Skin of body (tissue), 2 donors: ENCODE results near the gene CXorf65. TPM values are rescaled to one million over a fixed set of nuclear protein-coding genes. Genes with fewer than 3 reads are reported as not detected.
A peak's percentile ranks its signal among the peaks of the same experiment; 100 is the strongest.

Experiments
- DNase-seq: peaks from one replicate; lab custom pipeline; 2025; lab: John Stamatoyannopoulos, UW
- total RNA-seq: library from RNA; depleted of rRNA; stranded (reverse); fragments of >200 nt; gene quantifications from one replicate; pipeline ENCODE4 v1.2.3, GENCODE V29; 2014

The CXorf65 gene
- not detected for total RNA-seq

DNA sequence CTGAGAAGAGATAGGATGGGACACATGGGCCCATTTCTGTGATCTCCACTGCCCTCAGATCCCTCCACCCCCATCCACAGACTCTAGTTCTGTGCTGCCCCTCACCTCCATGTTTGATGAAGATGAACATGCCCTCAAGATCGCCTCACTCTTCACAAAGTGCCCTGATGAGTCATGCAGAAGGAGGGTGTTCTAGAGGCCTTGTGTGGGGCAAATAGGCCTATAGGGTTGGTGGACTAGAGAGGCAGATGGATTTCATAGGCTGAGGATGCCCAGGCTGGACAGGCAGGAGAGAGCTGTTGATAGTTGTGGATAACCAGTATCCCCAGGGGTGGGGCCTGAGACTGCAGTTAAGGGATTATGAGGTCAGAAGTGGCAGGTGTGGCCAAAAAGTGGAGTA lies at the start of gene CXorf65:
TSS of gene CXorf65 (minus strand) at position 314 of the 400 bp plus-strand sequence. CDS start at position 130, 184 bp downstream.
- DNase-seq, result no peak

DNA sequence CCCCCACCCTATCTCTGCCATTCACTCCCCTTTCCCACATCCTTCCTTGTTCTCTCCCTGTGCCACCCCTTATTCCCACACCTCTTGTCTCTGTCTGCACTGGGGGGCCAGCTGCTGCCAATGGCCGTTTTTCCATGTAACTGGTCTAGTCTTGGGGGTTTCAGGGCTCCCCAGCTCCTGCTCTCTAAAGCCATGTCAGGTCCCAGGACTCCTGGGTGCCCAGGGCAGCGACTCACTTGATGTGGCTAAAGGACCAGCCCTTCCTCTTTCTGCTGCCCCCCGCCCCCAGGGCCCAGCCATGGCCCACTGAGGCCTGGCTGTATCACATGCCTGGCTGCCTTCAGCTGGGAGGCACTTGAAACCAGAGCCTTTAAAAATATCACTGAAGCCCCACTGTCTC lies 48.1 kb upstream of the CXorf65 start:
- DNase-seq, result no peak

DNA sequence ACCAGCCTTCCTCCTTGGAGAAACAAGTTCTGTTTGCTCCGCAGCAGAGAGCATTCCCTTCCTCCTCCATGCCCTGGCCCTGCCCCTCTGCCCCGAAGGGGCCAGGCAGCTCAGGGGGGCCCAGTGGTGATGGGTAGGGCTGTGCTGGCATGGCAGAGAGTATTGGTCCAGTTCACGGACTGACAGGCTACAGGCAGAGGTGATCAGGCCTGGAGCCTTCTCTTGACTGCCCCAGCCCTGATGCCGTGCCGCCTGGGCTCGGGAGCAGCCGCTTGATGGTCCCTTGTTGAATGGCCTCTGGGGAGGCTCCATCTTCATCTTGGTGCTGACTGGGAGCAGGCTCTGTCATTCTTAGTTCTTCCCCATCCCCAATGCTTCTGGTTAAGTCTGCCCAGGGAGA lies 47.7 kb upstream of the CXorf65 start:
- DNase-seq, result no peak

DNA sequence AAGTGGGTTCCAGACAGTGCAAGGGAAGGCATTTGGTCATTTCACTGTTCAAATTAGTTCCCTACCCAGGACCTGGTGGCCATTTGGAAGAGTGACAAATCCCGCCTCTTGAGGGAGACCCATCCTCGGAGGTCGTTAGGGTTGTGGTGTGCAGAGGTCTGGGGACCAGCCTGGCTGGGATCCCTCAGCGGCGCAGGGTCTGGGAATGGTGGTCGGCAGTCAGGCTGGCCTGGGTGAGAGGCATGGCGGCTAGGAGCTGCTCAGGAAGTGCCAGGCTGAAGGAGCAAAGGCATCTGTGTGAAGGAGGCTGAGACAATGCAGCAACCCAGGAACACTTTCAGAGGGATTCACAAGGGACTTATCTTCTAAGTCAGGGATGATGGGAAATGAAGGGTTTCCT lies 44.8 kb upstream of the CXorf65 start:
- no peak for DNase-seq

DNA sequence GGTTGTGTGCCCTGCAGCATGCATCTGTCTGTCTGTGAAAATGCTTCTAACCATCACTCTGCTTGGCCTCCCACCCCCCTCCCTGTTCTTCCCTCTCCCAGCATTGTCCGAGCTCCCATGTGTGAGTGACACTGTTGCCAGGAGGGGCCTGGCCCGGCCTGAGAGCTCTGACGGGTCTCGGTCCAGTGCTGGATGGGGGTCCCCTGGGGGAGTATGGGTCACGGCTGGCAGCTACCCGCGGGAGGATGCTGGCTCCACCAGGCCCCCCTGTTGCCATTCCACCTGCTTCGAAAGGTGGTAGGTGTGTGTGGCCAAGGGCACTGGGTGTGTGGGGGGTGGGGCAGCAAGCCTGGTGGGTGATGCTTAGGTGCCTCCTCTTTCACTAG lies 41.7 kb upstream of the CXorf65 start:
- no peak for DNase-seq

DNA sequence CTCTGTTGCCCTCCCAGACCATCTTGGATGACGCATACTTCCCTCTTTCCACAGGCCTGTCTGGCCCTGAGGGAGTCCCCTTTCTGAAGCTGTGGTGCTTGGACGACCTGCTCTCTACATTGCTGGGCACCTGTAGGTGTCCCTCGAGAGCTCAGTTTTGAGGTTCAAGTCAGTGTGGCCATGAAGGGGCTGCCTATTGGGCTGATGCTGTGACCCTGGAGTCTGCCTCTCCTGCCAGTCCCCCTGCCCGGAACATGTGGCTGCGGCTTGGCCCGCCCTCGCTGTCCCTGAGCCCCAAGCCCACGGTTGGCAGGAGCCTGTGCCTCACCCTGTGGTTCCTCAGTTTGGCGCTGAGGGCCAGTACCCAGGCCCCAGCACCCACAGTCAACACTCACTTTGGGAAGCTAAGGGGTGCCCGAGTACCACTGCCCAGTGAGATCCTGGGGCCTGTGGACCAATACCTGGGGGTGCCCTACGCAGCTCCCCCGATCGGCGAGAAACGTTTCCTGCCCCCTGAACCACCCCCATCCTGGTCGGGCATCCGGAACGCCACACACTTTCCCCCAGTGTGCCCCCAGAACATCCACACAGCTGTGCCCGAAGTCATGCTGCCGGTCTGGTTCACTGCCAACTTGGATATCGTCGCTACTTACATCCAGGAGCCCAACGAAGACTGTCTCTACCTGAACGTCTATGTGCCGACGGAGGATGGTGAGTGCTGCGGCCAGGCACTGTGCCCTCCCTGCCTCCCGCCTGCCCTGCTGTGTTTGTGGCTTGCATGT lies 41.1 kb upstream of the CXorf65 start:
- DNase-seq, result no peak

DNA sequence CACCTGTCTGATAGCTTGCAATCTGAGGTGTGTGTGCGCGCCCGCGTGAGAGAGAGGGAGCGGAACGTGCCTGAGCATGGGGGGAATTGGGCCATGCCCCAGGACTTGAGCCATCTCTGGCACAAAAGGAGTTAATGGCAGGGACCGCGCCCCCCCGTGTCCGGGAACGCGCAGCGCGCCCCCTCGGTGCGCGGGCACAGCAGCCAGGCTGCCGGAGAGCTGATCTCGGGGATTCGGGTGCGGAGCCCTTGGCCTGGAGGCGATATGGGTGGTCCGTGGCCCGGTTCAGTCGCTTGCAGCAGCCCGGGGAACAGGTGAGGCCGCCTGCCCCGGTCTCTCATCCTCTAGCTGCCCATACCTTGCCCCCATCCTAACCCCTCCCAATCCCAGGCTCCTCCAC lies 38.1 kb upstream of the CXorf65 start, which contains the start of gene NLGN3:
TSS of gene NLGN3 (plus strand) at position 191 of the 400 bp plus-strand sequence. CDS start 2,909 bp downstream, outside the sequence.
- DNase-seq, result no peak

DNA sequence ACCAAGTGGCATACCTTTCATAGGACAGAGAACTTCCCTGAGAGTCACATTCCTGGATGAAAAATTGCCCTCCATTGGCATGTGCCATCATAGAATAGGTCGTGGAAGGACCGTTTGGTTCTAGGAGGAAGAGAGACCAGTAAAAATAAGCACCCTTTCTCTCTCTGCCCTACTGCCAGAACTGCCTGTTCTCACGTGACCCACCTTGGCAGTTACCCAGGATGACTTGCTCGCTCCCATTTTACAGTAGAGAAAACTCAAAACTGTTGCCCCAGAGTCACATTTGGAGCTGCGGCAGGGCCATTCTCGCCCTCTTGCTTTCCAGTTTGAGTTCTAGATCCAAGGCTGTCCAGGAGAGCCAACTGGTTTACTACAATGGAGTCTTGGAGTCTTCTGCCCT lies 37.0 kb upstream of the CXorf65 start:
- DNase-seq, result no peak

DNA sequence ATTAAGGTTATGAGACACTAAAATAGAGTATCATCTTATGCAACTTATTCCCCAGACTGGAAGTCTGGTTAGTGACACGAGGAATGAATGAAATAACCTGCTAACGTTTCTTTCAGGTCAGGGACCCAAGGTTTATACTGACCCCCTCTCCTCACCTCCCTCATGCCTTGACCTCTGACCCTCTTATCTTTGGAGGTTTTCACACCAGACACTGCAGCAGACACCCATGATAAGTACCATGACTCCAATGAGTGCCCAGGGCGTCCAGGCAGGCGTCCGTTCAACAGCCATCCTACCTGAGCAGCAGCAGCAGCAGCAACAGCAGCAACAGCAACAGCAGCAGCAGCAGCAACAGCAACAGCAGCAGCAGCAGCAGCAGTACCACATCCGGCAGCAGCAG lies 33.9 kb upstream of the CXorf65 start:
- DNase-seq, result no peak

DNA sequence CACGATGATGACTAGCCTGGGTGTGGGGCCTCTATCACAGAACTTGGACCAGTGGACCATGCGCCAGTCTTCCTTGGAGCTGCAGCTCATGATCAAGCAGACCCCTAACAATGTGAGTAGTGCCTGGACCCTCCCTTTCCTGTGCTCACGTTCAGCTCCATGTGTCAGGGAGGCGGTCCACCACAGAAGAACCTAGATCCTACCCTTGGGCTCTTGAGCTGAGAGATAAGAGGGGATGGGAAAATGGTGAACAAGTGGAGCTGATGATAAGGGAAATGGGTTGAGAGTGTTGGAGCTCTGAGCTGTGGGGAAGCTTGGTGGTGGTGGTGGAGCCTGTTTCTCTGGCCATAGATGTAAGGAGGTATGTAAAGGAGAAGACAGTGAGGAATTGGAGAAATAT lies 25.0 kb upstream of the CXorf65 start:
- DNase-seq, result no peak

DNA sequence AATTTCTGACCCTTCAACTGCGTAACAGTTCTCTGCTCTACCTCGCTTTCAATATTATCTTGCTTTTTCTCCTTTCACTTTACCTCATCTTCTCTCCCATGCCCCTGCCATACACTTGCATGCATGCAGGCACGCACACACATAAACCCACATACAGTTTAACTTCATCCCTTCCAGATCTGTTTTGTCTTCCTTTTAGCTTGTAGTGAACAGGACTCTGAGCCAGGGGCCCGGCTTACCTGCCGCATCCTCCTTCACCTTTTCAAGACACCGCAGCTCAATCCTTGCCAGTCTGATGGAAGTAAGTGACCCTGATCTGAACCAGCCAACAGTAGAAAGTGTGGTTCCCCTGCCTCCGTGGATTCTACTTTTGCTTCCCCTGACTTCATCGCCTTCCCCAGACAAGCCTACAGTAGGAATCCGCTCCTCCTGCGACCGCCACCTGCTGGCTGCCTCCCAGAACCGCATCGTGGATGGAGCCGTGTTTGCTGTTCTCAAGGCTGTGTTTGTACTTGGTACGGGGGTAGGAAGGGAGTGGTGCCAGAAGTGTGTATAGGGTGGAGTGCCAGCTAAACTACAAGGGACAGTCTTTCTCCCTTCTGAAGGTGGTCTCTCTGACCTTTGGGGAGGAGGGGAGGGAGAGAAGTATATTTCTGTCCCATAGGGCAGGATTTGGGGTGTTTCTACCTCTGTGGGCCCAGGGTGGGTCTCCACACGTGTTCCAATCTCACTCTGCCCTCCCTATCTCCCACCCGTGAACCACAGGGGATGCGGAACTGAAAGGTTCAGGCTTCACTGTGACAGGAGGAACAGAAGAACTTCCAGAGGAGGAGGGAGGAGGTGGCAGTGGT lies 22.6 kb upstream of the CXorf65 start:
- DNase-seq, result peak; percentile 40

DNA sequence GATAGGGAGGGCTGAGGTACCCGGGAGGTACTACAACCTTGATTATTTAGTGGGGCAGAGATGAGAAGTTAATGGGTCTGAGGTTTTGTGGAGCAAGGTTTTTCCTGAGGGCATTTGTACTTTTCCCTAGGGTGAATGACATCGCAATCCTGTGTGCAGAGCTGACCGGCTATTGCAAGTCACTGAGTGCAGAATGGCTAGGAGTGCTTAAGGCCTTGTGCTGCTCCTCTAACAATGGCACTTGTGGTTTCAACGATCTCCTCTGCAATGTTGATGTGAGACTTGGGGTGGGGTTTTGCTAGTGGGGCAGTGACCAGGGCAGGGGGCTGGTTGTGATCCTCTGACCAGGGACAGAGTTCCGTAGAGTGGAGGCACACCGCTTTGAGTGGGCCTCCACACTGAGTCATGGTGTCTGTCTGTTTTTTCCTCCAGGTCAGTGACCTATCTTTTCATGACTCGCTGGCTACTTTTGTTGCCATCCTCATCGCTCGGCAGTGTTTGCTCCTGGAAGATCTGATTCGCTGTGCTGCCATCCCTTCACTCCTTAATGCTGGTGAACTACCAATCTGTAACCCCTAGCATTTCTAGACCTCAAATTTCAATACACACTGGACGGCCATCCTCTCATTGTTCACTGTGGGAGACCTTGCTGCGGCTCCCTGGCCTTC lies 21.8 kb upstream of the CXorf65 start:
- DNase-seq, result no peak

DNA sequence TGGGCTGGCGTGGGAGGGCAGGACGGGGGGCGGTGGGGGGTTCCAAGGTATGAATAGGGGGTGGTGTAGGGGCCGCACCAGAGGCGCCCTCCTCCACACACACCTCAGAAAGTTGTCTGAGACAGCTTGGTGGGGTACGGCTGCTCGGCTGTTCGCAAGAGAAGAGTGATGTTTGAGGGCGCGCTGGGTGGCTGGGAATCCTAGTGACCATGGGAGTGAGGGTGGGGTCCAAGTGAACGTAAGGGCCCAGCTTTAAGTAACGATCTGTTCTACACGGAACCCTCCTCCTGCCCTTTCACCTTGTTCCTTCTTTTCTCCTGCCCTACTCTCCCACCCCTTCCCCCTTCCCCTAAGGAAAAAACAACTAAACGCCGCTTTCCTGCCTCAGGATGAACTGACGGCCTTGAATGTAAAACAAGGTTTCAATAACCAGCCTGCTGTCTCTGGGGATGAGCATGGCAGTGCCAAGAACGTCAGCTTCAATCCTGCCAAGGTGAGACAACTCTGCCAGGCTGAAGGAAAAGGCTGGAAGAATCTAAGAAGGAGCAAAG lies 12.5 kb upstream of the CXorf65 start:
- DNase-seq, result no peak

DNA sequence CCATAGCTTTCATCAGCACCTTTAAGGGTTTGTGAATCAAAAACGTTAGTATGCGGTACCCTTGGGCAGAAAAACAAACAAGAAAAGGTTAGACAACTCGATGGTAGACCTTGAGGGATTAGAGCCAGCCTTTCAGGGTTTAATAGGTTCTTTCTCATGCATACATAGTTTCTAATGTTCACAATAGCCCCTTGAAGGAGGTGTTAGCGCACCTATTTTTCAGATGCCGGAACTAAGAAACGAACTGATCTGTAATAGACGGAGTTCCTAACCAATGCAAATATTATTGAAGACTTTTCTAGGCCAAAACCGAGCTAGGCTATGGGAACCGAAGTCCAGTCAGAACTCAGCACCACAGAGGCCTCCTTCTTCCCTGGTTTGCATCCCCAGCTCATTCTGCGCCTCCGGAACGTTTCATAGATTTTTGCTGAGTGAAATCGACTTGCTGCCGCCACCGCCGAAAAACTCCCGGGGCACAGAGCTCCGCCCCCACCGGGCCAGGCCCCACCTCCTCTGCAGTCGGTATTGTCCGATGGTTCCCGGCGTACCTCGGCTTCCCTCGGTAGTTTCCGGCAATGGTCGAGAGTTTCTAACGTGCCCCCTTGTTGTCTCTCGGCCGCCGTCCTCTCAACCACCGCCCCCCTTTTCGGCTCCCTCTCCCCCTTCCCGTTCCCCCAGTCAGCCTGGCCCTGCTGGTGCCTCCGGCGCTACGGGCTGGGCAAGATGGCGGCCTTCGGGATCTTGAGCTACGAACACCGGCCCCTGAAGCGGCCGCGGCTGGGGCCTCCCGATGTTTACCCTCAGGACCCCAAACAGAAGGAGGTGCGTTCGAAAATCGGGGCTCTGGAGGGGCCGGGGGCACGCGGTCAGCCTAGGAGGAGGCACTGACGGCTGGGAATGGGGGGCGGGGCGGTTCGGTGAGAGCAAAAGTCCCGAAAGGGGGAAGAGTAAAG lies 11.8 kb upstream of the CXorf65 start, which contains the start of gene MED12:
TSS of gene MED12 (plus strand) at position 565 of the 953 bp plus-strand sequence. CDS start at position 724, 159 bp downstream.
- DNase-seq, result peak; percentile 74

DNA sequence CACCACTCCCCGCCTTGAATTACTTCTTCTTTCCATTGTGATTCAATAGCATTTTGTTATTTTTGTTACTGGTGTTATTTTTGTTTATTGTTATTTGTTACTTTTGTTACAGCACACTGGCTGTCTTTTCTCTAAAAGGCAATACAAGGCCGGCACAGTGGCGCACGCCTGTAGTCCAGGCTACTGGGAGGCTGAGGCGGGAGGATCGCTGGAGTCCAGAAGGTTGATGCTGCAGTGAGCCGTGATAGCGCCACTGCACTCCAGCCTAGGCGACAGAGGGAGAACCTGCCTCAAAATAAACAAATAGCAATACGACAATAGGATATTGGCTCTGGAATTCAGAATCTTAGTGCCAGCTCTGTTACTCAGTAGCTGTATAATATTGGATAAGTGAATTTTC lies 10.8 kb upstream of the CXorf65 start:
- DNase-seq, result no peak

DNA sequence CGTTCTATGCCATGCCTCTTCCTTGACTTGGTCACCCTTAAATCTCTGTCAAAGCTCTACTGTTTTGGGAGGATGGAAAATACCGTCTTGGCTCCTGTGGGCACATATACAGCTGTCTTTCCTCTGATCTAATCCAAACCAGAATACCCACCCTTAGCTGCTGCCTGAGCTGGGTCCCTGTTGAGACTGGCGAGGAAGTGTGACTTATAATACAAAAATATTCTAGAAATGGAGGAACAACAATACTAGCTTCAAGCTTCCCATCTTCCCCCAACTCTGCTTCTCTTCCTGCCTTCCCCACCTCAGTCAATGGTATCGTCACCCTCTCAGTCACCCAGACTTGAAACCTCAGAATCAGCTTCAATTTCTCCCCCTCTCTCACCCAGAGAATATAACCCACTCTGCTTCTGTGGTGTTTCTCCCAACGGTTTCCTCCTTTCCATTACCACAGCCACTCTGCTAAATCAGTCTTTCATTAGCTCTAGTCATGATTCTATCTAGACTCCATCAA lies 5.4 kb upstream of the CXorf65 start:
- DNase-seq, result no peak

DNA sequence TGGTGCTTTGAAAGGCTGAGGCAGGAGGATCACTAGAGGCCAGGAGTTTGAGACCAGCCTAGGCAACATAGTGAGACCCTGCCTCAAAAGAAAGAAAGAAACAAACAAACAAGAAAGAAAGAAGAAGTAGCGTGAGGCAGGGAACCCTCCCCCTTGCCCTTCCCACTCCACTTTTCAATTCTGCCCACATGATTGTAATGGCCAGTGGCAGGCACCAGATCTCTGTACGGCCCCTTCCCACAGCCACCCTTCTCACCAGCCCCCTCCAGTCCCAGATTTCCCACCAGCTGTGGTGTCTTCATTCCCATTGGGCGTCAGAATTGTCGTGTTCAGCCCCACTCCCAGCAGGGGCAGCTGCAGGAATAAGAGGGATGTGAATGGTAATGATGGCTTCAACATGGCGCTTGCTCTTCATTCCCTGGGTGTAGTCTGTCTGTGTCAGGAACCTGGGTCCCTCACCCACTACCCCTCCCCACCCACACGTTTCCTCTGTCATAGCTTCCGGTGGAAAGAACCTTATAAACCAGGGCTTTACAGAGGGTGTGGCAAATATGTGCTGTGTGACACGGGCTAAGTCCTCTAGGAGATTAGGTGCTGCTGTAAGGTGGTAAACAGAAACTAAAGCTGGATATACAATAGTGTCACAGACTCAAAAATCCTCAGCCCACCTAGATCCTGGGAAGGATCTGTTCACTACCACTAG lies 4.8 kb upstream of the CXorf65 start, which contains the start of gene IL2RG:
TSS of gene IL2RG (minus strand) at position 437 of the 703 bp plus-strand sequence. CDS start at position 399, 38 bp downstream.
- no peak for DNase-seq

DNA sequence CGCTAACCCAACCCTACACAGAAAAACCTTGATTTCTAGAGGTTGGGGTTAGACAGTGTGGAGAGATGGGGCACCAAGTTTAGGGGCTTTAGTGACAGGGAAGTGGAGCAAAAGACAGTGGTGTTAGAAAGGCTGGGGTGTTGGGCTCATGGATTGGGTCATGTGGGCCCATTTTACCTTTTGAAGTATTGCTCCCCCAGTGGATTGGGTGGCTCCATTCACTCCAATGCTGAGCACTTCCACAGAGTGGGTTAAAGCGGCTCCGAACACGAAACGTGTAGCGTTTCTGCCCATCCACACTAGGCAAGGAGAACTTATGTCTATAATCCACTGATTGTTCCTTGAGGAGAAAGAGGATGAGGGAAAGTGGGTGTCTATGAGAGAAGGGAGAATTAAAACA lies 2.5 kb upstream of the CXorf65 start:
- DNase-seq, result no peak

DNA sequence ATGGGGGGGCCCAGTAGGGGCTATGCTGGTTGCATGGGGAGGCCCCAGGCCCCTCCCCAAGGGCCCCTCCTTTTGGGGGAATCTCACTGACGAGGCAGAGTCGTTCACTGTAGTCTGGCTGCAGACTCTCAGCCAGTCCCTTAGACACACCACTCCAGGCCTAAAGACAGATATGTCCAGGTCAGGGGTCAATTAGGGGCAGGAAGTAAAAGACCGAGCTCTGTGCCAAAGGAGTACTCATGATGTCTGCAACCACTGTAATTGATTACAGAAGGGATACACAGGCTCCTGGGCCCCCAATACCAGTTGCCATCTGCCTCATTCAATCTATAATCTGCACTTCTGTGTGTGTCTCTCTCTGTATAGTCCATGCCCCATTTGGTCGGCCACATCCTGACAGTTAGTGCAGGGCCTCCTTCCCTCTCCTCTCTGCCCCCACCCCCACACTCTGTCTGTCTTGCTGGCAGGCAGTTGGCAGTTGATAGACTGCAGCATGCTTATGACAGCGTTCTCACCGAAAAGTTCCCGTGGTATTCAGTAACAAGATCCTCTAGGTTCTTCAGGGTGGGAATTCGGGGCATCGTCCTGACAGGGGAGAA lies 1.3 kb upstream of the CXorf65 start:
- no peak for DNase-seq
